Neural cell (in vitro differentiated cells): ENCODE measurements around the gene TUBA8. TPM values are rescaled to one million over a fixed set of nuclear protein-coding genes. Genes with fewer than 3 reads are reported as not detected.
"Not testable (repeated sequence)": the region's sequence is repeated elsewhere in the genome, so short reads cannot be mapped to it uniquely, and the experiment has no call there.

Experiments used
- H2AFZ ChIP-seq: fragments of 200-600, 300-800 bp; sonication (generic), shearing (Covaris generic); 2 replicates; pipeline ENCODE4 v1.6.0; 2014; ENCODE audit warnings: low read depth, mild to moderate bottlenecking, antibody characterized with exemption, low read length, moderate library complexity
- H3F3A ChIP-seq: fragments of 200-600 bp; shearing (Covaris generic); 2 replicates; pipeline ENCODE4 v1.6.1; 2016; ENCODE audit warnings: mild to moderate bottlenecking, moderate library complexity, mixed read lengths, antibody characterized with exemption, low read length; ENCODE audit not compliant: insufficient read depth, poor library complexity, severe bottlenecking
- H3K27ac ChIP-seq: fragments of 200-600, 300-800 bp; sonication (generic), shearing (Covaris generic); 2 replicates; pipeline ENCODE4 v1.5.1; 2014; ENCODE audit warnings: mild to moderate bottlenecking, low read length, moderate library complexity
- H3K27me3 ChIP-seq: fragments of 300-800, 200-600 bp; sonication (generic), shearing (Covaris generic); 2 replicates; pipeline ENCODE4 v1.6.0; 2014; ENCODE audit warnings: mild to moderate bottlenecking, low read depth, low read length, moderate library complexity; ENCODE audit not compliant: insufficient read depth
- H3K36me3 ChIP-seq: fragments of 300-800, 200-600 bp; sonication (generic), shearing (Covaris generic); 2 replicates; pipeline ENCODE4 v1.5.1; 2014; ENCODE audit warnings: mild to moderate bottlenecking, antibody characterized with exemption, low read length, moderate library complexity; ENCODE audit not compliant: insufficient read depth
- H3K4me2 ChIP-seq: fragments of 300-800, 200-600 bp; sonication (generic), shearing (Covaris generic); 2 replicates; pipeline ENCODE4 v1.6.0; 2014; ENCODE audit warnings: mild to moderate bottlenecking, low read length
- H3K4me3 ChIP-seq: fragments of 300-800, 200-600 bp; sonication (generic), shearing (Covaris generic); 2 replicates; pipeline ENCODE4 v1.5.1; 2014; ENCODE audit warnings: mild to moderate bottlenecking, low read length, moderate library complexity
- H3K79me2 ChIP-seq: fragments of 200-600 bp; shearing (Covaris generic); replicated peaks from 2 replicates; pipeline ENCODE4 v1.6.0; 2014; ENCODE audit warnings: mild to moderate bottlenecking, low read length, moderate library complexity; ENCODE audit not compliant: insufficient read depth
- H3K9ac ChIP-seq: fragments of 300-800, 200-600 bp; sonication (generic), shearing (Covaris generic); 2 replicates; pipeline ENCODE4 v1.6.1; 2016; ENCODE audit warnings: mild to moderate bottlenecking, low read length, mixed read lengths
- H3K9me2 ChIP-seq: fragments of 200-600 bp; shearing (Covaris generic); 2 replicates; pipeline ENCODE4 v1.6.1; 2016; ENCODE audit warnings: mild to moderate bottlenecking, low read length, mixed read lengths; ENCODE audit not compliant: insufficient read depth
- H3K9me3 ChIP-seq: fragments of 200-600, 300-800 bp; sonication (generic), shearing (Covaris generic); 2 replicates; pipeline ENCODE4 v1.6.1; 2016; ENCODE audit warnings: mild to moderate bottlenecking, mixed run types, low read length, moderate library complexity, mixed read lengths
- H4K20me1 ChIP-seq: fragments of 200-600 bp; shearing (Covaris generic); 2 replicates; pipeline ENCODE4 v1.6.1; 2016; ENCODE audit warnings: mild to moderate bottlenecking, mixed run types; ENCODE audit not compliant: insufficient read depth
- EP300 ChIP-seq: fragments of 450-650 bp; conservative IDR thresholded peaks from 2 replicates; pipeline ENCODE4 v1.6.1; 2014; ENCODE audit warnings: antibody characterized with exemption, mild to moderate bottlenecking, moderate library complexity; ENCODE audit not compliant: poor library complexity, severe bottlenecking
- EZH2 ChIP-seq: fragments of 200-600, 300-800 bp; shearing (Covaris generic), sonication (generic); IDR thresholded peaks from 2 replicates; pipeline ENCODE4 v1.6.1; 2014; ENCODE audit warnings: antibody characterized with exemption, low read length, borderline replicate concordance, mild to moderate bottlenecking; ENCODE audit not compliant: insufficient read depth, poor library complexity, severe bottlenecking
- MXI1 ChIP-seq: fragments of 450-650 bp; conservative IDR thresholded peaks from 2 replicates; pipeline ENCODE4 v1.6.1; 2014; ENCODE audit warnings: antibody characterized with exemption, mild to moderate bottlenecking; ENCODE audit not compliant: poor library complexity, severe bottlenecking
- POLR2AphosphoS5 ChIP-seq: IDR thresholded peaks from 2 replicates; pipeline ENCODE4 v1.6.1; 2012
- RAD21 ChIP-seq: fragments of 450-650 bp; conservative IDR thresholded peaks from 2 replicates; pipeline ENCODE4 v1.6.1; 2014; ENCODE audit warnings: antibody characterized with exemption, mild to moderate bottlenecking, moderate library complexity
- SMC3 ChIP-seq: fragments of 450-650 bp; conservative IDR thresholded peaks from 2 replicates; pipeline ENCODE4 v1.6.1; 2014; ENCODE audit warnings: antibody characterized with exemption, mild to moderate bottlenecking, moderate library complexity; ENCODE audit not compliant: poor library complexity
- TAF1 ChIP-seq: IDR thresholded peaks from 2 replicates; pipeline ENCODE4 v1.6.1; 2012; ENCODE audit warnings: low read depth
- polyA plus RNA-seq: library from polyadenylated mRNA; depleted of rRNA; stranded (reverse); fragments of >200 nt; gene quantifications from 2 replicates; pipeline ENCODE4 v1.2.3, GENCODE V29; 2014
- TF ChIP-seq, protein P1 (sequence below): IDR thresholded peaks from 2 replicates; pipeline ENCODE4 v1.6.1; 2012; ENCODE audit warnings: borderline replicate concordance
- TF ChIP-seq, protein P2 (sequence below): fragments of 450-650 bp; IDR thresholded peaks from 2 replicates; pipeline ENCODE4 v1.5.1; 2014; ENCODE audit warnings: antibody characterized with exemption, mild to moderate bottlenecking, moderate library complexity; ENCODE audit not compliant: poor library complexity, severe bottlenecking

TUBA8 gene
- polyA plus RNA-seq, 1 donor from 2014 or later = 1.8 TPM

DNA sequence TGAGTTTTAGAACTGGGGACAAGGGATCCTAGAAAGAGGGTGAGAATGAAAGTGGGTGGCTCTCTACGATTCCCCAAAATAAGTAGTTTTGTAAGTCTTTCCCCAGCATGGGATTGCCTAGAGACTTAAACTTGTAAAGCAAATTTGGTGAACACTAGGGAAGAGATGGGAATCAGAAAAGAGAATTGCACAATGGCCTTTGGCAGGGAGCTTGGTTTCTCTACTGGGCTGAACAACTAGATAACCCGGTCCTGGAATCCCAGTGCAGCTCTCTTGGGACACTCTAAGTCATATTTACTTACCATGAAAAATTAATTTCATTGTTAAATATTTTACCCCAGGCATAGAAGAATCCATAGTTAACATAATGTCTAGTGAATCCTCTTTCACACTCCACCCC, 22.8 kb downstream of the TUBA8 start:
- H3K36me3 ChIP-seq = no peaks in the 10 kb centered on the region
- no peaks in the 10 kb centered on the region for H3K9me2 ChIP-seq
- no peak overlapping the region for H3K4me3 ChIP-seq
- no peak overlapping the region for H3K4me2 ChIP-seq
- no peaks in the 10 kb centered on the region for H3K27me3 ChIP-seq
- no peak overlapping the region for H2AFZ ChIP-seq
- no peaks in the 10 kb centered on the region for H4K20me1 ChIP-seq
- H3K79me2 ChIP-seq = no peaks in the 10 kb centered on the region
- TF ChIP-seq POLR2AphosphoS5 = no peak
- TF ChIP-seq EZH2 = no peak
- no peak for TF ChIP-seq MXI1
- TF ChIP-seq SMC3 = no peak
- no peak for TF ChIP-seq EP300
- TF ChIP-seq, protein P1, sequence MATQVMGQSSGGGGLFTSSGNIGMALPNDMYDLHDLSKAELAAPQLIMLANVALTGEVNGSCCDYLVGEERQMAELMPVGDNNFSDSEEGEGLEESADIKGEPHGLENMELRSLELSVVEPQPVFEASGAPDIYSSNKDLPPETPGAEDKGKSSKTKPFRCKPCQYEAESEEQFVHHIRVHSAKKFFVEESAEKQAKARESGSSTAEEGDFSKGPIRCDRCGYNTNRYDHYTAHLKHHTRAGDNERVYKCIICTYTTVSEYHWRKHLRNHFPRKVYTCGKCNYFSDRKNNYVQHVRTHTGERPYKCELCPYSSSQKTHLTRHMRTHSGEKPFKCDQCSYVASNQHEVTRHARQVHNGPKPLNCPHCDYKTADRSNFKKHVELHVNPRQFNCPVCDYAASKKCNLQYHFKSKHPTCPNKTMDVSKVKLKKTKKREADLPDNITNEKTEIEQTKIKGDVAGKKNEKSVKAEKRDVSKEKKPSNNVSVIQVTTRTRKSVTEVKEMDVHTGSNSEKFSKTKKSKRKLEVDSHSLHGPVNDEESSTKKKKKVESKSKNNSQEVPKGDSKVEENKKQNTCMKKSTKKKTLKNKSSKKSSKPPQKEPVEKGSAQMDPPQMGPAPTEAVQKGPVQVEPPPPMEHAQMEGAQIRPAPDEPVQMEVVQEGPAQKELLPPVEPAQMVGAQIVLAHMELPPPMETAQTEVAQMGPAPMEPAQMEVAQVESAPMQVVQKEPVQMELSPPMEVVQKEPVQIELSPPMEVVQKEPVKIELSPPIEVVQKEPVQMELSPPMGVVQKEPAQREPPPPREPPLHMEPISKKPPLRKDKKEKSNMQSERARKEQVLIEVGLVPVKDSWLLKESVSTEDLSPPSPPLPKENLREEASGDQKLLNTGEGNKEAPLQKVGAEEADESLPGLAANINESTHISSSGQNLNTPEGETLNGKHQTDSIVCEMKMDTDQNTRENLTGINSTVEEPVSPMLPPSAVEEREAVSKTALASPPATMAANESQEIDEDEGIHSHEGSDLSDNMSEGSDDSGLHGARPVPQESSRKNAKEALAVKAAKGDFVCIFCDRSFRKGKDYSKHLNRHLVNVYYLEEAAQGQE = no peak
- no peak overlapping the region for H3K27ac ChIP-seq
- no peaks in the 10 kb centered on the region for H3K9me3 ChIP-seq
- H3F3A ChIP-seq = no peaks in the 10 kb centered on the region
- no peak overlapping the region for H3K9ac ChIP-seq

- Histone ChIP-seq H3K9me3 (no peaks in the 10 kb centered on the region), H3K27me3 (no peaks in the 10 kb centered on the region), H3K79me2 (no peaks in the 10 kb centered on the region), H2AFZ (no peak overlapping the region), H3K9ac (no peak overlapping the region), H3F3A (no peaks in the 10 kb centered on the region), H3K4me3 (no peak overlapping the region), H3K27ac (no peak overlapping the region), H3K4me2 (no peak overlapping the region), H3K36me3 (no peaks in the 10 kb centered on the region), H3K9me2 (no peaks in the 10 kb centered on the region), H4K20me1 (no peaks in the 10 kb centered on the region)
- TF ChIP-seq EP300 (no peak), RAD21 (no peak), POLR2AphosphoS5 (no peak), EZH2 (no peak), TAF1 (no peak), MXI1 (no peak), SMC3 (no peak)
- TF ChIP-seq, protein P1 = no peak
- TF ChIP-seq, protein P2, sequence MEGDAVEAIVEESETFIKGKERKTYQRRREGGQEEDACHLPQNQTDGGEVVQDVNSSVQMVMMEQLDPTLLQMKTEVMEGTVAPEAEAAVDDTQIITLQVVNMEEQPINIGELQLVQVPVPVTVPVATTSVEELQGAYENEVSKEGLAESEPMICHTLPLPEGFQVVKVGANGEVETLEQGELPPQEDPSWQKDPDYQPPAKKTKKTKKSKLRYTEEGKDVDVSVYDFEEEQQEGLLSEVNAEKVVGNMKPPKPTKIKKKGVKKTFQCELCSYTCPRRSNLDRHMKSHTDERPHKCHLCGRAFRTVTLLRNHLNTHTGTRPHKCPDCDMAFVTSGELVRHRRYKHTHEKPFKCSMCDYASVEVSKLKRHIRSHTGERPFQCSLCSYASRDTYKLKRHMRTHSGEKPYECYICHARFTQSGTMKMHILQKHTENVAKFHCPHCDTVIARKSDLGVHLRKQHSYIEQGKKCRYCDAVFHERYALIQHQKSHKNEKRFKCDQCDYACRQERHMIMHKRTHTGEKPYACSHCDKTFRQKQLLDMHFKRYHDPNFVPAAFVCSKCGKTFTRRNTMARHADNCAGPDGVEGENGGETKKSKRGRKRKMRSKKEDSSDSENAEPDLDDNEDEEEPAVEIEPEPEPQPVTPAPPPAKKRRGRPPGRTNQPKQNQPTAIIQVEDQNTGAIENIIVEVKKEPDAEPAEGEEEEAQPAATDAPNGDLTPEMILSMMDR = no peak
These were observed 26.1 kb downstream of the TUBA8 start for GRCh38 chr22:18136563-18137320.

- not testable (repeated sequence) for H3K4me3 ChIP-seq, H3F3A ChIP-seq, H3K36me3 ChIP-seq, H2AFZ ChIP-seq, H3K27me3 ChIP-seq, H3K27ac ChIP-seq, H3K9ac ChIP-seq, H4K20me1 ChIP-seq, H3K9me3 ChIP-seq, H3K79me2 ChIP-seq, H3K9me2 ChIP-seq, H3K4me2 ChIP-seq
These were observed 30.4 kb downstream of the TUBA8 start for GRCh38 chr22:18141004-18141403.
